Right atrium auricular region (tissue), 2 donors: ENCODE measurements around the gene USH1G. TPM values are rescaled to one million over a fixed set of nuclear protein-coding genes. Genes with fewer than 3 reads are reported as not detected.

Experiments
- DNase-seq: peaks from one replicate; pipeline ENCODE4 v3.0.0-alpha.2; 2019; ENCODE audit warnings: low spot score
- H3K27ac ChIP-seq, 2 donors: fragments of 200-600 bp; sonication (generic); 1 replicate in 1 of 2; 2 replicates in 1 of 2; pipeline ENCODE4 v1.5.1; 2016 to 2019
- H3K27me3 ChIP-seq, 2 donors: fragments of 200-600 bp; sonication (generic); one replicate each; pipeline versions ENCODE4 v1.5.1 to v1.6.0; 2017 to 2019
- H3K36me3 ChIP-seq: fragments of 200-600 bp; sonication (generic); one replicate; pipeline ENCODE4 v1.5.1; 2016
- H3K4me1 ChIP-seq, 2 donors: fragments of 200-600 bp; sonication (generic); one replicate each; pipeline versions ENCODE4 v1.5.1 to v1.6.0; 2017 to 2019
- H3K4me3 ChIP-seq, 2 donors: fragments of 200-600 bp; sonication (generic); 1 replicate in 1 of 2; 2 replicates in 1 of 2; pipeline ENCODE4 v1.5.1; 2017 to 2019; ENCODE audit warnings: mild to moderate bottlenecking in 1 of 2, moderate library complexity in 1 of 2
- H3K9me3 ChIP-seq, 2 donors: fragments of 200-600 bp; sonication (generic); one replicate each; pipeline ENCODE4 v1.5.1; 2019
- CTCF ChIP-seq, 2 donors: fragments of 200-600 bp; sonication (generic); IDR thresholded peaks; one replicate each; pipeline ENCODE4 v1.5.1; 2019; ENCODE audit warnings: antibody characterized with exemption in 2 of 2
- total RNA-seq, 2 donors: library from RNA; depleted of rRNA; stranded (reverse); fragments of >200 nt; gene quantifications; one replicate each; pipeline ENCODE4 v1.1.0, GENCODE V29; 2016

Gene USH1G
- total RNA-seq, 2 donors from 2014 or later: 0.20 to 0.22 TPM

- no peak overlapping the region for H3K27ac ChIP-seq
- no peaks in the 10 kb centered on the region for H3K36me3 ChIP-seq
- TF ChIP-seq CTCF (IDR thresholded peaks at IDR 0.05): no peak
- no peaks in the 10 kb centered on the region for H3K9me3 ChIP-seq
- no peaks in the 10 kb centered on the region for H3K4me1 ChIP-seq
- no peak overlapping the region for H3K4me3 ChIP-seq
- H3K27me3 ChIP-seq: no peaks in the 10 kb centered on the region
- DNase-seq: no peak
Measured at GRCh38 chr17:74951065-74951464, 28.0 kb upstream of the USH1G start.

- Histone ChIP-seq H3K27me3 (no peaks in the 10 kb centered on the region), H3K27ac (no peak overlapping the region)
- no peak for TF ChIP-seq CTCF (IDR thresholded peaks at IDR 0.05)
Measured at GRCh38 chr17:74950207-74950606, 27.2 kb upstream of the USH1G start.

GRCh38 chr17:74949455-74950115 lies 26.5 kb upstream of the USH1G start:
- Histone ChIP-seq H3K4me1 (no peaks in the 10 kb centered on the region), H3K4me3 (no peak overlapping the region), H3K9me3 (no peaks in the 10 kb centered on the region), H3K36me3 (no peaks in the 10 kb centered on the region), H3K27me3 (no peaks in the 10 kb centered on the region), H3K27ac (no peak overlapping the region)
- TF ChIP-seq CTCF (IDR thresholded peaks at IDR 0.05): no peak
- DNase-seq: no peak

More at GRCh38 chr17:74950207-74950606, 27.2 kb upstream of the USH1G start:
- H3K4me1 ChIP-seq: no peaks in the 10 kb centered on the region
- no peak overlapping the region for H3K4me3 ChIP-seq
- no peaks in the 10 kb centered on the region for H3K9me3 ChIP-seq
- no peaks in the 10 kb centered on the region for H3K36me3 ChIP-seq
- no peak for DNase-seq

GRCh38 chr17:74947041-74947754 lies 24.1 kb upstream of the USH1G start:
- no peak overlapping the region for H3K27ac ChIP-seq
- TF ChIP-seq CTCF (IDR thresholded peaks at IDR 0.05): no peak
- H3K9me3 ChIP-seq: no peaks in the 10 kb centered on the region
- no peak for DNase-seq
- H3K36me3 ChIP-seq: no peaks in the 10 kb centered on the region
- H3K4me3 ChIP-seq: no peak overlapping the region
- no peaks in the 10 kb centered on the region for H3K27me3 ChIP-seq
- no peaks in the 10 kb centered on the region for H3K4me1 ChIP-seq

GRCh38 chr17:74946641-74947040 lies 23.6 kb upstream of the USH1G start:
- no peak for DNase-seq
- no peaks in the 10 kb centered on the region for H3K4me1 ChIP-seq
- no peak overlapping the region for H3K4me3 ChIP-seq
- H3K36me3 ChIP-seq: no peaks in the 10 kb centered on the region
- no peak for TF ChIP-seq CTCF (IDR thresholded peaks at IDR 0.05)
- H3K27me3 ChIP-seq: no peaks in the 10 kb centered on the region
- no peaks in the 10 kb centered on the region for H3K9me3 ChIP-seq
- H3K27ac ChIP-seq: no peak overlapping the region
